Mesodermal cell (in vitro differentiated cells): ENCODE measurements around the gene GRID1.

ENCODE experiments used
- H3K27ac ChIP-seq: 2 replicates; pipeline ENCODE4 v1.7.0; 2013; ENCODE audit warnings: mild to moderate bottlenecking, low read depth, low read length, moderate library complexity; ENCODE audit not compliant: severe bottlenecking
- H3K36me3 ChIP-seq: 2 replicates; pipeline ENCODE4 v1.7.1; 2013; ENCODE audit warnings: mild to moderate bottlenecking, low read length, moderate library complexity; ENCODE audit not compliant: control insufficient read depth, insufficient read depth
- H3K4me1 ChIP-seq: one replicate; pipeline ENCODE4 v1.7.1; 2013; ENCODE audit warnings: mild to moderate bottlenecking, low read length; ENCODE audit not compliant: insufficient read depth, control insufficient read depth, poor library complexity, severe bottlenecking
- H3K4me3 ChIP-seq: 2 replicates; pipeline ENCODE4 v1.7.0; 2013; ENCODE audit warnings: low read length, control low read depth, mild to moderate bottlenecking; ENCODE audit not compliant: insufficient read depth, poor library complexity, severe bottlenecking; ENCODE audit errors: extremely low read depth
- H3K9me3 ChIP-seq: 2 replicates; pipeline ENCODE4 v1.7.1; 2013; ENCODE audit warnings: mild to moderate bottlenecking, low read length, moderate library complexity; ENCODE audit not compliant: control insufficient read depth
- WGBS, 2 experiments: methylation state at CpG; one replicate each; pipeline ENCODE4 v1.1.5; 2013; ENCODE audit warnings: missing lambda C conversion rate in 2 of 2; ENCODE audit not compliant: insufficient coverage in 2 of 2; 5-methylcytosine and 5-hydroxymethylcytosine counted together

GRID1 gene

GRCh38 chr10:86187499-86188239, 178.9 kb downstream of the GRID1 start:
- WGBS, 2 experiments, result 88 to 89% methylated on average over 6 to 8 of the region's 8 CpGs
- Histone ChIP-seq H3K27ac (no peak overlapping the region), H3K9me3 (no peaks in the 10 kb centered on the region), H3K4me3 (no peak overlapping the region), H3K36me3 (no peaks in the 10 kb centered on the region), H3K4me1 (no peaks in the 10 kb centered on the region)

DNA sequence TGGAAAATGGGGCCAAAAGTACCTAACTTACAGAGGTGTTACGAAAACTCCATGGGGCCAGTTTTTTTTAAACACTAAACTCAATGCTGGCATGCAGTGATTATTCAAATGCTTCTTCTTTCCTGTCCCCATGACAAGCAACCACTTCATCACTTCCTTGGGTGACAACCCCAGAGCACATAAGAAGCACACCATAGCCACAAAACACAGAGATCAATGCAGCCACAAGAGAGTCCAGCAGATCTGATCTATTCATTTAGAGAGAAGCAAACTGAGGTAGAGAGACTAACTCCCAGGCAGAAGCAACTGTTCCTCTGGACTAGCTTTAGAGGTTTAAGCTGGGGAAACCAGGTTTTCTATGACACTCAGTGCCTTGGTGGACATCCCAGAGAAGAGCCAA, 180.0 kb downstream of the GRID1 start:
- no peak overlapping the region for H3K27ac ChIP-seq
- no peak overlapping the region for H3K4me3 ChIP-seq
- H3K4me1 ChIP-seq, result no peaks in the 10 kb centered on the region
- 100% methylated on average over 1 of the region's 1 CpG for WGBS, 2 experiments
- no peaks in the 10 kb centered on the region for H3K36me3 ChIP-seq
- no peaks in the 10 kb centered on the region for H3K9me3 ChIP-seq

DNA sequence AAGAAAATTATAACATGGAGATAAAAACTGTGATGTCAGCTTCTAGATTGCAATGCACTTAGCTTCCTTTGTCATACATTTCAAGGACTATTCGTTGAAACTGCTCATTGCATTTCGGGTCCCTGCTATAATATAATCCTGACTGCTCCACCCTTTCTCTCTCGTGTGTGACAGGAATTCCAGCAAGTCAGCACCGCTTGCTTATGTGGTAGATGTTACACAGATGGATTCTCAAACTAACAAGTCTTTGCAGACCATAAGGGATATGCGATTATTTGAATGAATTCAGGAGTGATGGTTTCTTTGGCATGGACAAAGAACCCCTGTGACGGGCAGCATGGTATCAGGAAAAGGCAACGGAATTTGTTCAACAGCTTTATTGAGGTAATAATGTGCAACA, 184.0 kb downstream of the GRID1 start:
- Histone ChIP-seq H3K36me3 (no peaks in the 10 kb centered on the region), H3K9me3 (no peaks in the 10 kb centered on the region), H3K4me1 (no peaks in the 10 kb centered on the region), H3K4me3 (no peak overlapping the region), H3K27ac (no peak overlapping the region)
- 83 to 90% methylated on average over 2 to 5 of the region's 7 CpGs for WGBS, 2 experiments

- Histone ChIP-seq H3K4me3 (no peak overlapping the region), H3K27ac (no peak overlapping the region), H3K9me3 (no peaks in the 10 kb centered on the region), H3K4me1 (no peaks in the 10 kb centered on the region), H3K36me3 (no peaks in the 10 kb centered on the region)
- WGBS, 2 experiments, result 77 to 86% methylated on average over 11 to 12 of the region's 13 CpGs
These were observed 184.4 kb downstream of the GRID1 start for GRCh38 chr10:86182150-86182549.

- H3K9me3 ChIP-seq, result no peaks in the 10 kb centered on the region
- no peak overlapping the region for H3K4me3 ChIP-seq
- H3K4me1 ChIP-seq, result no peaks in the 10 kb centered on the region
- 75 to 81% methylated on average over 2 to 3 of the region's 4 CpGs for WGBS, 2 experiments
- H3K27ac ChIP-seq, result no peak overlapping the region
- no peaks in the 10 kb centered on the region for H3K36me3 ChIP-seq
These were observed 185.7 kb downstream of the GRID1 start for GRCh38 chr10:86180861-86181260.

GRCh38 chr10:86179961-86180360, 186.6 kb downstream of the GRID1 start:
- no peaks in the 10 kb centered on the region for H3K4me1 ChIP-seq
- H3K27ac ChIP-seq, result no peak overlapping the region
- no peaks in the 10 kb centered on the region for H3K9me3 ChIP-seq
- 93% methylated on average over 5 to 7 of the region's 7 CpGs for WGBS, 2 experiments
- no peaks in the 10 kb centered on the region for H3K36me3 ChIP-seq
- no peak overlapping the region for H3K4me3 ChIP-seq

- no peaks in the 10 kb centered on the region for H3K4me1 ChIP-seq
- WGBS, 2 experiments, result 86 to 93% methylated on average over 6 of the region's 6 CpGs
These were observed 187.5 kb downstream of the GRID1 start for GRCh38 chr10:86179153-86179524.

DNA sequence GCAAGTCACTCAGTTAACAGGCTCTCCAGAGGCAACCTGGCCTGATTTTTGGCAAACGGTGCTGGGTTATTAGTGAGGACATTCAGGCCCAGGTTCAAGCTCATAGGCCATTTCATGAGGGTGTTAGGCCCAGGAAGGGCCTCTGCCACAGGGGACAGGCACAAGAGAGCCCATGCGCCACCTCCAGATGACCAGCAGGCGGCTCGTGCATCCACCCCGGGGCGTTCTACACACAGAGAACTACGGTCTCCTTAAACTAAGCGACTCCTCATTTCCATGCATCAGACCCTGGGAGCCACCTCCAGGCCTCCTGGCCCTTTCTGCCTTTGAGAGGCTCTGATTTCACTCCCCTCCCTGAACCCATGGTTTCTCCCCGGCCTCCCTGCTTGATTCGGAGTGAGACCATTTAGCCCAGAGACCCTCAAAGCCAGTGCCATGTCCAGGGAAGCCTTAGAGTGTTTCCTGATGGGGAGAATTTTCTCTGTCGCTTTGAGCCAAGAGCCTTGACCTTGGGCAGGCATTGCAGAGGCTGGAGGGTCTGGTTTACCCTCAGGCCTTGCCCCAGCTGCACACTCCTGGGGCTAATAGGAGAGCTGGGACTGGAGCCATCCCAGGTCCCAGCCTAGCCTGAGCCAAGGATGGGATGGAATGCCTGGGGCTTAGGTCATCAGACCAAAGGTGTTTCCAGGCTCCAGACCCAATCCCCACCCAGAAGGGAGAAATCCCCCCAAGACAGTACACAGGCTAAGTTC, 188.0 kb downstream of the GRID1 start:
- Histone ChIP-seq H3K4me3 (no peak overlapping the region), H3K4me1 (no peaks in the 10 kb centered on the region), H3K36me3 (no peaks in the 10 kb centered on the region), H3K9me3 (no peaks in the 10 kb centered on the region), H3K27ac (no peak overlapping the region)
- WGBS, 2 experiments, result 21 to 61% methylated on average over 4 of the region's 11 CpGs

More at GRCh38 chr10:86179153-86179524, 187.5 kb downstream of the GRID1 start:
- H3K27ac ChIP-seq, result no peak overlapping the region
- H3K36me3 ChIP-seq, result no peaks in the 10 kb centered on the region
- no peaks in the 10 kb centered on the region for H3K9me3 ChIP-seq
- H3K4me3 ChIP-seq, result no peak overlapping the region

GRCh38 chr10:86177537-86178155, 188.9 kb downstream of the GRID1 start:
- no peaks in the 10 kb centered on the region for H3K9me3 ChIP-seq
- no peak overlapping the region for H3K4me3 ChIP-seq
- H3K4me1 ChIP-seq, result no peaks in the 10 kb centered on the region
- no peaks in the 10 kb centered on the region for H3K36me3 ChIP-seq
- H3K27ac ChIP-seq, result no peak overlapping the region
- 96 to 97% methylated on average over 8 to 9 of the region's 11 CpGs for WGBS, 2 experiments

DNA sequence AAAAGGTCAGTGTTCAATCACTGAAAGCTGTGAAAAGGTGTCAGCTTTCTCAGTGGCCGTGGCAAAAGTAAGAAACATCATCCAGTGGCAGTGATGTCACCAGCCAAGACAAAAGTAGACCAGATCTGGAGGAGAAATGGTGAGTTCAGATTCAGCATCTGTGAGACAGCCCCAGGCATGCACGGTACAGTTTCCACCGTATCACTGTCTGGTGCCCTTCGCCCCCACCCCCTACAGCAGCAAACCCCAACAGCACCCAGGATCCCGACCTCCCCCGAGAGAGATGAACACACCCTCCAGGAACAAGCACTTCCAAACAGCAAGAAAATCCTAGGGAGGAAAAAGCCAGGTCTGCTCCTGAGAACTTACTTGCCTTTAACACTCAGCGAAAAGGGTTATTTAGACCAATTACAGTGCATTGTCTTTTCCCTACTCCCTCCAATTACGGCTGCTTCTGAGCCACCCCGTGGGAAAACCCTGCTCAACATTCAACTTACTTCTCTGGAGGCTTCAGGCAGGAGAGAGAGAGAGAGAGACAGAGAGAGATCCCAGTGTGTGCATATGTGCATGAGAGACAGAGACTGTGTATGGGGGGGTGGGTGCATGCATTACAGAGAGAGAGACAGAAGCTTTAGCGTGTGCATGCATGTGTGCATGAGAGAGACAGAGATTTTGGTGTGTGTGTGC, 189.6 kb downstream of the GRID1 start:
- Histone ChIP-seq H3K36me3 (no peaks in the 10 kb centered on the region), H3K9me3 (no peaks in the 10 kb centered on the region), H3K4me1 (no peaks in the 10 kb centered on the region), H3K27ac (no peak overlapping the region), H3K4me3 (no peak overlapping the region)
- 73 to 86% methylated on average over 8 of the region's 10 CpGs for WGBS, 2 experiments
